SK-N-SH (cell line): ENCODE results near the gene ASCL5.

Experiments
- EZH2phosphoT487 ChIP-seq: fragments of 200-600 bp; sonication (generic); IDR thresholded peaks from 2 replicates; pipeline ENCODE4 v1.6.1; 2017; ENCODE audit warnings: low read depth, mixed run types, mild to moderate bottlenecking, antibody characterized with exemption, moderate library complexity, borderline replicate concordance
- GABPA ChIP-seq: IDR thresholded peaks from 2 replicates; pipeline ENCODE4 v1.4.0; 2012; ENCODE audit warnings: low read depth, mild to moderate bottlenecking
- POLR2AphosphoS5 ChIP-seq: IDR thresholded peaks from 2 replicates; pipeline ENCODE4 v1.6.1; 2012; ENCODE audit warnings: low read depth, low read length
- RCOR1 ChIP-seq: fragments of 150-350 bp; IDR thresholded peaks from 2 replicates; pipeline ENCODE4 v1.6.1; 2017; ENCODE audit warnings: antibody characterized with exemption, low read length
- SIN3A ChIP-seq: IDR thresholded peaks from 2 replicates; pipeline ENCODE4 v1.6.1; 2012; ENCODE audit warnings: low read depth, mild to moderate bottlenecking, low read length, moderate library complexity, borderline replicate concordance
- SMC3 ChIP-seq: IDR thresholded peaks from 2 replicates; pipeline ENCODE4 v1.6.1; 2012; ENCODE audit warnings: low read depth, low read length, improper control_type of control experiment
- TAF1 ChIP-seq: IDR thresholded peaks from 2 replicates; pipeline ENCODE4 v1.6.1; 2012; ENCODE audit warnings: low read depth, mild to moderate bottlenecking, low read length, moderate library complexity, borderline replicate concordance
- TF ChIP-seq, protein P1 (sequence below): fragments of 200-600 bp; sonication (generic); IDR thresholded peaks from 2 replicates; pipeline ENCODE4 v1.6.1; 2017; ENCODE audit warnings: antibody characterized with exemption, mild to moderate bottlenecking, moderate library complexity
- TF ChIP-seq, protein P2 (sequence below): IDR thresholded peaks from 2 replicates; pipeline ENCODE4 v1.4.0; 2012; ENCODE audit warnings: low read depth, borderline replicate concordance
- TF ChIP-seq, protein P3 (sequence below): IDR thresholded peaks from 2 replicates; pipeline ENCODE4 v1.4.0; 2012; ENCODE audit warnings: low read depth
- TF ChIP-seq, protein P4 (sequence below): IDR thresholded peaks from 2 replicates; pipeline ENCODE4 v1.6.1; 2012; ENCODE audit warnings: mild to moderate bottlenecking, low read depth, low read length, moderate library complexity
- TF ChIP-seq, protein P5 (sequence below): fragments of 150-350 bp; IDR thresholded peaks from 2 replicates; pipeline ENCODE4 v1.6.1; 2016; ENCODE audit warnings: mild to moderate bottlenecking, low read depth, low read length
- TF ChIP-seq, protein P6 (sequence below): fragments of 150-350 bp; IDR thresholded peaks from 2 replicates; pipeline ENCODE4 v1.6.1; 2017; ENCODE audit warnings: antibody characterized with exemption, low read length, low read depth, borderline replicate concordance

DNA sequence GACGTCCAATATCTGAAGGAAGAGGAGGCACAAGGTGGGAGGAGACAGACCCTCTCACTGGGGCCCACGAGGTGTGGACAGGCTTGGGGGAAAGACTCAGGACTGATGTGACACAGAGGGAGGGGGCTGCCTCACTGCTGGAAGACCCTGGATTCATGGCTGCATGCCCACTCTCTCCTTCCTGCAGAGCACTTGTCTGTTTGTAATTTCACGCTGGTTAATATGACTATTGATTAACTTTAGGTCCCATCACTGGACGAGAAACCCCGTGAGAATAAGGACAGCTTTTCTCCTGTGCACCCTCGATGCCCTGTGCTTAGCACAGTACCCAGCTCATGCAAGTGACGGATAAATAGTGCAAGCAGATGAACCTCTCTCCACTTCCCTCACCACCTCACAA, 49.9 kb downstream of the ASCL5 start:
- TF ChIP-seq POLR2AphosphoS5 (no peak), RCOR1 (no peak), TAF1 (no peak), SIN3A (no peak), GABPA (no peak), SMC3 (no peak), EZH2phosphoT487 (no peak)
- TF ChIP-seq, protein P1, sequence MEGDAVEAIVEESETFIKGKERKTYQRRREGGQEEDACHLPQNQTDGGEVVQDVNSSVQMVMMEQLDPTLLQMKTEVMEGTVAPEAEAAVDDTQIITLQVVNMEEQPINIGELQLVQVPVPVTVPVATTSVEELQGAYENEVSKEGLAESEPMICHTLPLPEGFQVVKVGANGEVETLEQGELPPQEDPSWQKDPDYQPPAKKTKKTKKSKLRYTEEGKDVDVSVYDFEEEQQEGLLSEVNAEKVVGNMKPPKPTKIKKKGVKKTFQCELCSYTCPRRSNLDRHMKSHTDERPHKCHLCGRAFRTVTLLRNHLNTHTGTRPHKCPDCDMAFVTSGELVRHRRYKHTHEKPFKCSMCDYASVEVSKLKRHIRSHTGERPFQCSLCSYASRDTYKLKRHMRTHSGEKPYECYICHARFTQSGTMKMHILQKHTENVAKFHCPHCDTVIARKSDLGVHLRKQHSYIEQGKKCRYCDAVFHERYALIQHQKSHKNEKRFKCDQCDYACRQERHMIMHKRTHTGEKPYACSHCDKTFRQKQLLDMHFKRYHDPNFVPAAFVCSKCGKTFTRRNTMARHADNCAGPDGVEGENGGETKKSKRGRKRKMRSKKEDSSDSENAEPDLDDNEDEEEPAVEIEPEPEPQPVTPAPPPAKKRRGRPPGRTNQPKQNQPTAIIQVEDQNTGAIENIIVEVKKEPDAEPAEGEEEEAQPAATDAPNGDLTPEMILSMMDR: no peak
- TF ChIP-seq, protein P2, sequence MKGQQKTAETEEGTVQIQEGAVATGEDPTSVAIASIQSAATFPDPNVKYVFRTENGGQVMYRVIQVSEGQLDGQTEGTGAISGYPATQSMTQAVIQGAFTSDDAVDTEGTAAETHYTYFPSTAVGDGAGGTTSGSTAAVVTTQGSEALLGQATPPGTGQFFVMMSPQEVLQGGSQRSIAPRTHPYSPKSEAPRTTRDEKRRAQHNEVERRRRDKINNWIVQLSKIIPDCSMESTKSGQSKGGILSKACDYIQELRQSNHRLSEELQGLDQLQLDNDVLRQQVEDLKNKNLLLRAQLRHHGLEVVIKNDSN: no peak
- TF ChIP-seq, protein P3, sequence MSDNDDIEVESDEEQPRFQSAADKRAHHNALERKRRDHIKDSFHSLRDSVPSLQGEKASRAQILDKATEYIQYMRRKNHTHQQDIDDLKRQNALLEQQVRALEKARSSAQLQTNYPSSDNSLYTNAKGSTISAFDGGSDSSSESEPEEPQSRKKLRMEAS: no peak
- TF ChIP-seq, protein P4, sequence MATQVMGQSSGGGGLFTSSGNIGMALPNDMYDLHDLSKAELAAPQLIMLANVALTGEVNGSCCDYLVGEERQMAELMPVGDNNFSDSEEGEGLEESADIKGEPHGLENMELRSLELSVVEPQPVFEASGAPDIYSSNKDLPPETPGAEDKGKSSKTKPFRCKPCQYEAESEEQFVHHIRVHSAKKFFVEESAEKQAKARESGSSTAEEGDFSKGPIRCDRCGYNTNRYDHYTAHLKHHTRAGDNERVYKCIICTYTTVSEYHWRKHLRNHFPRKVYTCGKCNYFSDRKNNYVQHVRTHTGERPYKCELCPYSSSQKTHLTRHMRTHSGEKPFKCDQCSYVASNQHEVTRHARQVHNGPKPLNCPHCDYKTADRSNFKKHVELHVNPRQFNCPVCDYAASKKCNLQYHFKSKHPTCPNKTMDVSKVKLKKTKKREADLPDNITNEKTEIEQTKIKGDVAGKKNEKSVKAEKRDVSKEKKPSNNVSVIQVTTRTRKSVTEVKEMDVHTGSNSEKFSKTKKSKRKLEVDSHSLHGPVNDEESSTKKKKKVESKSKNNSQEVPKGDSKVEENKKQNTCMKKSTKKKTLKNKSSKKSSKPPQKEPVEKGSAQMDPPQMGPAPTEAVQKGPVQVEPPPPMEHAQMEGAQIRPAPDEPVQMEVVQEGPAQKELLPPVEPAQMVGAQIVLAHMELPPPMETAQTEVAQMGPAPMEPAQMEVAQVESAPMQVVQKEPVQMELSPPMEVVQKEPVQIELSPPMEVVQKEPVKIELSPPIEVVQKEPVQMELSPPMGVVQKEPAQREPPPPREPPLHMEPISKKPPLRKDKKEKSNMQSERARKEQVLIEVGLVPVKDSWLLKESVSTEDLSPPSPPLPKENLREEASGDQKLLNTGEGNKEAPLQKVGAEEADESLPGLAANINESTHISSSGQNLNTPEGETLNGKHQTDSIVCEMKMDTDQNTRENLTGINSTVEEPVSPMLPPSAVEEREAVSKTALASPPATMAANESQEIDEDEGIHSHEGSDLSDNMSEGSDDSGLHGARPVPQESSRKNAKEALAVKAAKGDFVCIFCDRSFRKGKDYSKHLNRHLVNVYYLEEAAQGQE: no peak
- TF ChIP-seq, protein P5, sequence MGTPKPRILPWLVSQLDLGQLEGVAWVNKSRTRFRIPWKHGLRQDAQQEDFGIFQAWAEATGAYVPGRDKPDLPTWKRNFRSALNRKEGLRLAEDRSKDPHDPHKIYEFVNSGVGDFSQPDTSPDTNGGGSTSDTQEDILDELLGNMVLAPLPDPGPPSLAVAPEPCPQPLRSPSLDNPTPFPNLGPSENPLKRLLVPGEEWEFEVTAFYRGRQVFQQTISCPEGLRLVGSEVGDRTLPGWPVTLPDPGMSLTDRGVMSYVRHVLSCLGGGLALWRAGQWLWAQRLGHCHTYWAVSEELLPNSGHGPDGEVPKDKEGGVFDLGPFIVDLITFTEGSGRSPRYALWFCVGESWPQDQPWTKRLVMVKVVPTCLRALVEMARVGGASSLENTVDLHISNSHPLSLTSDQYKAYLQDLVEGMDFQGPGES: no peak
- TF ChIP-seq, protein P6, sequence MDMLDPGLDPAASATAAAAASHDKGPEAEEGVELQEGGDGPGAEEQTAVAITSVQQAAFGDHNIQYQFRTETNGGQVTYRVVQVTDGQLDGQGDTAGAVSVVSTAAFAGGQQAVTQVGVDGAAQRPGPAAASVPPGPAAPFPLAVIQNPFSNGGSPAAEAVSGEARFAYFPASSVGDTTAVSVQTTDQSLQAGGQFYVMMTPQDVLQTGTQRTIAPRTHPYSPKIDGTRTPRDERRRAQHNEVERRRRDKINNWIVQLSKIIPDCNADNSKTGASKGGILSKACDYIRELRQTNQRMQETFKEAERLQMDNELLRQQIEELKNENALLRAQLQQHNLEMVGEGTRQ: no peak
